CD14-positive monocyte (primary cell): ENCODE measurements around the gene GTF2I. TPM values are rescaled to one million over a fixed set of nuclear protein-coding genes. Genes with fewer than 3 reads are reported as not detected.

Experiments used
- DNase-seq, 3 donors: peaks; one replicate each; pipeline ENCODE4 v3.0.0-alpha.2; 2011 to 2022
- H2AFZ ChIP-seq: 2 replicates; pipeline ENCODE4 v1.6.0; 2012; ENCODE audit warnings: mild to moderate bottlenecking, low read depth, low read length, inconsistent platforms; ENCODE audit not compliant: insufficient read depth, poor library complexity, severe bottlenecking
- H3K27ac ChIP-seq, 2 donors: 1 replicate in 1 of 2; 2 replicates in 1 of 2; pipeline ENCODE4 v1.5.1; 2012 to 2013; ENCODE audit warnings: low read length in 2 of 2, control low read depth in 1 of 2, inconsistent platforms in 1 of 2, low read depth in 1 of 2, mild to moderate bottlenecking in 1 of 2
- H3K27me3 ChIP-seq, 2 donors: one replicate each; pipeline versions ENCODE4 v1.6.0 to v1.6.1; 2011 to 2013; ENCODE audit warnings: low read length in 2 of 2; ENCODE audit not compliant: control insufficient read depth in 2 of 2, insufficient read depth in 2 of 2
- H3K36me3 ChIP-seq, 2 donors: replicated peaks in 1 of 2; 1 replicate in 1 of 2; 2 replicates in 1 of 2; pipeline versions ENCODE4 v1.5.1 to v1.6.1; 2012 to 2013; ENCODE audit warnings: low read length in 2 of 2, control low read depth in 1 of 2, inconsistent platforms in 1 of 2, mild to moderate bottlenecking in 1 of 2; ENCODE audit not compliant: insufficient read depth in 2 of 2, control insufficient read depth in 1 of 2
- H3K4me1 ChIP-seq, 2 donors: 1 replicate in 1 of 2; 2 replicates in 1 of 2; pipeline versions ENCODE4 v1.5.1 to v1.6.1; 2012 to 2013; ENCODE audit warnings: low read length in 2 of 2, control low read depth in 1 of 2, inconsistent platforms in 1 of 2, mild to moderate bottlenecking in 1 of 2, moderate library complexity in 1 of 2; ENCODE audit not compliant: insufficient read depth in 2 of 2, control insufficient read depth in 1 of 2
- H3K4me2 ChIP-seq: replicated peaks from 2 replicates; pipeline ENCODE3; 2012; ENCODE audit warnings: low read length, moderate library complexity, mild to moderate bottlenecking; ENCODE audit not compliant: poor library complexity, severe bottlenecking; ENCODE audit errors: extremely low read depth
- H3K4me3 ChIP-seq, 3 experiments: fragments of 200-600 bp in 1 of 3; sonication (generic) in 1 of 3; replicated peaks in 1 of 3; 1 replicate in 2 of 3; 2 replicates in 1 of 3; pipeline ENCODE4 v1.5.1; 2011 to 2013; ENCODE audit warnings: low read length in 3 of 3, mild to moderate bottlenecking in 3 of 3, control low read depth in 2 of 3, low read depth in 2 of 3, inconsistent platforms in 1 of 3, moderate library complexity in 1 of 3
- H3K79me2 ChIP-seq: 2 replicates; pipeline ENCODE4 v1.6.0; 2012; ENCODE audit warnings: mild to moderate bottlenecking, control low read depth, inconsistent platforms, low read length, moderate library complexity; ENCODE audit not compliant: insufficient read depth
- H3K9ac ChIP-seq: 2 replicates; pipeline ENCODE4 v1.6.0; 2017; ENCODE audit warnings: low read length, mild to moderate bottlenecking; ENCODE audit not compliant: insufficient read depth, poor library complexity, severe bottlenecking
- H3K9me3 ChIP-seq, 2 donors: replicated peaks in 1 of 2; 1 replicate in 1 of 2; 2 replicates in 1 of 2; pipeline versions ENCODE4 v1.5.1 to v1.6.1; 2012 to 2013; ENCODE audit warnings: low read length in 2 of 2, control low read depth in 1 of 2; ENCODE audit not compliant: control insufficient read depth in 1 of 2, insufficient read depth in 1 of 2
- H4K20me1 ChIP-seq: 2 replicates; pipeline ENCODE4 v1.6.0; 2012; ENCODE audit warnings: mild to moderate bottlenecking, low read length, control low read depth, moderate library complexity; ENCODE audit not compliant: insufficient read depth
- H3K27ac Mint-ChIP-seq, 7 donors: one replicate each; pipeline ENCODE4 v1.8.0; 2020; ENCODE audit warnings: mild to moderate bottlenecking in 7 of 7, mixed read lengths in 7 of 7, moderate library complexity in 6 of 7, inconsistent platforms in 2 of 7
- H3K27me3 Mint-ChIP-seq, 3 donors: one replicate each; pipeline ENCODE4 v1.8.0; 2021 to 2022; ENCODE audit warnings: low read depth in 3 of 3, mild to moderate bottlenecking in 3 of 3, mixed read lengths in 3 of 3, moderate library complexity in 3 of 3, inconsistent platforms in 1 of 3
- H3K36me3 Mint-ChIP-seq, 2 donors: one replicate each; pipeline ENCODE4 v1.8.0; 2020; ENCODE audit warnings: mixed read lengths in 2 of 2, inconsistent platforms in 1 of 2, mild to moderate bottlenecking in 1 of 2
- H3K4me1 Mint-ChIP-seq: one replicate; pipeline ENCODE4 v1.8.0; 2020; ENCODE audit warnings: mild to moderate bottlenecking, mixed read lengths
- H3K4me3 Mint-ChIP-seq, 2 donors: one replicate each; pipeline ENCODE4 v1.8.0; 2020; ENCODE audit warnings: mild to moderate bottlenecking in 2 of 2, mixed read lengths in 2 of 2, moderate library complexity in 1 of 2
- H3K9me3 Mint-ChIP-seq, 7 donors: one replicate each; pipeline ENCODE4 v1.8.0; 2020 to 2022; ENCODE audit warnings: mixed read lengths in 7 of 7, mild to moderate bottlenecking in 6 of 7, moderate library complexity in 6 of 7, inconsistent platforms in 2 of 7
- CTCF ChIP-seq: fragments of 200-600 bp; IDR thresholded peaks from one replicate; pipeline ENCODE4 v1.8.0; 2022; ENCODE audit warnings: antibody characterized with exemption, mild to moderate bottlenecking
- WGBS: methylation state at CpG from one replicate; pipeline ENCODE4 v1.1.5; 2013; ENCODE audit warnings: missing lambda C conversion rate; ENCODE audit not compliant: insufficient coverage; 5-methylcytosine and 5-hydroxymethylcytosine counted together
- intact Hi-C, 2 donors: fragments of 100-400 bp; cut with micrococcal nuclease; formaldehyde crosslinking; loops; one replicate each; pipeline versions ENCODE4 v1.15.0 to v1.15.1; 2023
- polyA plus RNA-seq, 3 donors: library from polyadenylated mRNA; depleted of rRNA in 1 of 3; unstranded in 2 of 3; stranded (reverse) in 1 of 3; fragments of 300-500 nt in 2 of 3; fragments of >200 nt in 1 of 3; fragmentation: Illumina TruSeq in 2 of 3; gene quantifications; 1 replicate in 2 of 3; 2 replicates in 1 of 3; pipeline ENCODE4 v1.2.3, GENCODE V29; 2012 to 2021

GTF2I gene
- polyA plus RNA-seq, 3 donors: 20.9 to 87.8 (median 28.2) TPM

GRCh38 chr7:74707238-74707637, 49.7 kb downstream of the GTF2I start:
- intact Hi-C loops: no loop called here
- WGBS: 95% methylated on average over 9 of the region's 12 CpGs
- Mint-ChIP-seq H3K4me1 (no peaks in the 10 kb centered on the region), H3K27me3 (peaks cover 0 to 2% (median 0%) of the 10 kb centered on the region in 3 donors), H3K4me3 (no peak overlapping the region), H3K27ac (peak overlapping the region in 1 of 7 donors; percentile 3), H3K9me3 (peaks cover 0 to 2% (median 0%) of the 10 kb centered on the region in 7 donors), H3K36me3 (peaks cover 66 to 95% of the 10 kb centered on the region in 2 donors)
- no peaks in the 10 kb centered on the region for H3K27me3 ChIP-seq
- peaks cover 81 to 89% of the 10 kb centered on the region in 2 donors for H3K36me3 ChIP-seq
- H3K4me1 ChIP-seq: no peaks in the 10 kb centered on the region
- no peaks in the 10 kb centered on the region for H4K20me1 ChIP-seq
- H2AFZ ChIP-seq: no peak overlapping the region
- no peak for DNase-seq
- no peak overlapping the region for H3K9ac ChIP-seq
- no peaks in the 10 kb centered on the region for H3K79me2 ChIP-seq
- H3K4me2 ChIP-seq: no peak overlapping the region
- TF ChIP-seq CTCF: no peak
- peak overlapping the region in 1 of 2 donors; percentile 20 for H3K27ac ChIP-seq
- H3K4me3 ChIP-seq: no peak overlapping the region
- no peaks in the 10 kb centered on the region for H3K9me3 ChIP-seq

- 75% methylated on average over 1 of the region's 7 CpGs for WGBS
- H3K4me3 Mint-ChIP-seq: no peak overlapping the region
- Histone ChIP-seq H2AFZ (no peak overlapping the region), H4K20me1 (no peaks in the 10 kb centered on the region), H3K79me2 (no peaks in the 10 kb centered on the region), H3K36me3 (peaks cover 83 to 89% of the 10 kb centered on the region in 2 donors), H3K9ac (no peak overlapping the region), H3K9me3 (peaks cover 3 to 13% of the 10 kb centered on the region in 2 donors), H3K4me1 (no peaks in the 10 kb centered on the region), H3K27ac (peak overlapping the region in 1 of 2 donors; percentile 40), H3K4me3 (no peak overlapping the region), H3K4me2 (no peak overlapping the region), H3K27me3 (no peaks in the 10 kb centered on the region)
- intact Hi-C loops: no loop called here
- peaks cover 0 to 10% (median 5%) of the 10 kb centered on the region in 7 donors for H3K9me3 Mint-ChIP-seq
- no peak for TF ChIP-seq CTCF
- H3K4me1 Mint-ChIP-seq: no peaks in the 10 kb centered on the region
- H3K27ac Mint-ChIP-seq: peak overlapping the region in 2 of 7 donors; percentile 16 to 69
- no peak for DNase-seq
- peaks cover 0 to 2% (median 0%) of the 10 kb centered on the region in 3 donors for H3K27me3 Mint-ChIP-seq
- H3K36me3 Mint-ChIP-seq: peaks cover 66 to 90% of the 10 kb centered on the region in 2 donors
Observed at GRCh38 chr7:74708569-74709275, 51.2 kb downstream of the GTF2I start.
